ENCODE data around the gene ETS2.

ETS2 gene

GRCh38 chr21:38819051-38819718 is 13.5 kb downstream of the ETS2 start:
- no peaks in the 10 kb centered on the region for H3K79me2 ChIP-seq (ENCODE audit: low read length)
- H4K20me1 ChIP-seq (ENCODE audit: insufficient read depth, low read length), result no peaks in the 10 kb centered on the region
- H3K4me3 ChIP-seq (ENCODE audit: low read length), result no peak overlapping the region
- no peaks in the 10 kb centered on the region for H3K27me3 ChIP-seq (ENCODE audit: low read depth, low read length)
- no peak overlapping the region for H2AFZ ChIP-seq (ENCODE audit: low read depth, low read length)
- H3K4me2 ChIP-seq (ENCODE audit: low read length), result no peak overlapping the region
- H3K4me1 ChIP-seq (ENCODE audit: low read length), result no peaks in the 10 kb centered on the region
- H3K9me3 ChIP-seq (ENCODE audit: insufficient read depth, low read length), result no peaks in the 10 kb centered on the region
- peaks cover 85% of the 10 kb centered on the region for H3K36me3 ChIP-seq (replicated peaks; ENCODE audit: low read depth, low read length)
- no peak overlapping the region for H3K9ac ChIP-seq (ENCODE audit: low read length)
- no peak overlapping the region for H3K27ac ChIP-seq (ENCODE audit: low read length)
- no peak for TF ChIP-seq EZH2phosphoT487 (IDR thresholded peaks at IDR 0.05; ENCODE audit: low read depth)
- TF ChIP-seq, protein P1, sequence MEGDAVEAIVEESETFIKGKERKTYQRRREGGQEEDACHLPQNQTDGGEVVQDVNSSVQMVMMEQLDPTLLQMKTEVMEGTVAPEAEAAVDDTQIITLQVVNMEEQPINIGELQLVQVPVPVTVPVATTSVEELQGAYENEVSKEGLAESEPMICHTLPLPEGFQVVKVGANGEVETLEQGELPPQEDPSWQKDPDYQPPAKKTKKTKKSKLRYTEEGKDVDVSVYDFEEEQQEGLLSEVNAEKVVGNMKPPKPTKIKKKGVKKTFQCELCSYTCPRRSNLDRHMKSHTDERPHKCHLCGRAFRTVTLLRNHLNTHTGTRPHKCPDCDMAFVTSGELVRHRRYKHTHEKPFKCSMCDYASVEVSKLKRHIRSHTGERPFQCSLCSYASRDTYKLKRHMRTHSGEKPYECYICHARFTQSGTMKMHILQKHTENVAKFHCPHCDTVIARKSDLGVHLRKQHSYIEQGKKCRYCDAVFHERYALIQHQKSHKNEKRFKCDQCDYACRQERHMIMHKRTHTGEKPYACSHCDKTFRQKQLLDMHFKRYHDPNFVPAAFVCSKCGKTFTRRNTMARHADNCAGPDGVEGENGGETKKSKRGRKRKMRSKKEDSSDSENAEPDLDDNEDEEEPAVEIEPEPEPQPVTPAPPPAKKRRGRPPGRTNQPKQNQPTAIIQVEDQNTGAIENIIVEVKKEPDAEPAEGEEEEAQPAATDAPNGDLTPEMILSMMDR (IDR thresholded peaks at IDR 0.05; ENCODE audit: low read depth, low read length), result no peak

GRCh38 chr21:38819719-38820159 is 14.0 kb downstream of the ETS2 start:
- TF ChIP-seq, protein P1 (IDR thresholded peaks at IDR 0.05; ENCODE audit: low read depth, low read length), result no peak
- no peak for TF ChIP-seq EZH2phosphoT487 (IDR thresholded peaks at IDR 0.05; ENCODE audit: low read depth)
- H2AFZ ChIP-seq (ENCODE audit: low read depth, low read length), result no peak overlapping the region
- H3K79me2 ChIP-seq (ENCODE audit: low read length), result no peaks in the 10 kb centered on the region
- no peaks in the 10 kb centered on the region for H3K27me3 ChIP-seq (ENCODE audit: low read depth, low read length)
- H3K36me3 ChIP-seq (replicated peaks; ENCODE audit: low read depth, low read length), result peaks cover 85% of the 10 kb centered on the region
- no peak overlapping the region for H3K9ac ChIP-seq (ENCODE audit: low read length)
- H3K4me2 ChIP-seq (ENCODE audit: low read length), result no peak overlapping the region
- no peaks in the 10 kb centered on the region for H4K20me1 ChIP-seq (ENCODE audit: insufficient read depth, low read length)
- no peak overlapping the region for H3K4me3 ChIP-seq (ENCODE audit: low read length)
- no peaks in the 10 kb centered on the region for H3K4me1 ChIP-seq (ENCODE audit: low read length)
- H3K9me3 ChIP-seq (ENCODE audit: insufficient read depth, low read length), result no peaks in the 10 kb centered on the region
- no peak overlapping the region for H3K27ac ChIP-seq (ENCODE audit: low read length)

GRCh38 chr21:38820471-38821239 is 14.9 kb downstream of the ETS2 start:
- Histone ChIP-seq H3K4me2 (ENCODE audit: low read length) (no peak overlapping the region), H4K20me1 (ENCODE audit: insufficient read depth, low read length) (no peaks in the 10 kb centered on the region), H3K4me3 (ENCODE audit: low read length) (no peak overlapping the region), H3K27me3 (ENCODE audit: low read depth, low read length) (no peaks in the 10 kb centered on the region), H3K9ac (ENCODE audit: low read length) (no peak overlapping the region), H3K36me3 (replicated peaks; ENCODE audit: low read depth, low read length) (peaks cover 81% of the 10 kb centered on the region), H2AFZ (ENCODE audit: low read depth, low read length) (no peak overlapping the region), H3K9me3 (ENCODE audit: insufficient read depth, low read length) (no peaks in the 10 kb centered on the region), H3K4me1 (ENCODE audit: low read length) (no peaks in the 10 kb centered on the region), H3K79me2 (ENCODE audit: low read length) (no peaks in the 10 kb centered on the region), H3K27ac (ENCODE audit: low read length) (no peak overlapping the region)
- no peak for TF ChIP-seq EZH2phosphoT487 (IDR thresholded peaks at IDR 0.05; ENCODE audit: low read depth)
- TF ChIP-seq, protein P1 (IDR thresholded peaks at IDR 0.05; ENCODE audit: low read depth, low read length), result no peak

- no peaks in the 10 kb centered on the region for H4K20me1 ChIP-seq (ENCODE audit: insufficient read depth, low read length)
- no peaks in the 10 kb centered on the region for H3K79me2 ChIP-seq (ENCODE audit: low read length)
- no peak overlapping the region for H3K4me3 ChIP-seq (ENCODE audit: low read length)
- peaks cover 82% of the 10 kb centered on the region for H3K36me3 ChIP-seq (replicated peaks; ENCODE audit: low read depth, low read length)
- no peak overlapping the region for H3K9ac ChIP-seq (ENCODE audit: low read length)
- H3K27ac ChIP-seq (ENCODE audit: low read length), result no peak overlapping the region
- no peak for TF ChIP-seq EZH2phosphoT487 (IDR thresholded peaks at IDR 0.05; ENCODE audit: low read depth)
- TF ChIP-seq, protein P1 (IDR thresholded peaks at IDR 0.05; ENCODE audit: low read depth, low read length), result no peak
- no peak overlapping the region for H3K4me2 ChIP-seq (ENCODE audit: low read length)
- H2AFZ ChIP-seq (ENCODE audit: low read depth, low read length), result no peak overlapping the region
- no peaks in the 10 kb centered on the region for H3K27me3 ChIP-seq (ENCODE audit: low read depth, low read length)
- 0 out of 2 replicates have a peak, but pooled peaks cover under 1% of the 10 kb centered on the region for H3K9me3 ChIP-seq (ENCODE audit: insufficient read depth, low read length)
- no peaks in the 10 kb centered on the region for H3K4me1 ChIP-seq (ENCODE audit: low read length)
Measured at GRCh38 chr21:38821248-38821647, 15.5 kb downstream of the ETS2 start.
